Panc1 (cell line): ENCODE data around the gene FYN. TPM values are rescaled to one million over a fixed set of nuclear protein-coding genes. Genes with fewer than 3 reads are reported as not detected.

Experiments
- total RNA-seq: library from RNA; stranded (reverse); gene quantifications from one replicate; pipeline ENCODE4 v1.2.1, GENCODE V29; 2021; ENCODE audit not compliant: unreplicated experiment

FYN gene
- total RNA-seq, 1 experiment from 2014 or later = 4.2 TPM

Other genes with a start within 250 kb of the FYN start
- 3.0 TPM for gene CCN6, start 180.7 kb upstream of the FYN start, total RNA-seq
- gene TUBE1, start 214.0 kb upstream of the FYN start, total RNA-seq = 22.3 TPM
- 12.0 TPM for gene FAM229B, start 214.1 kb upstream of the FYN start, total RNA-seq